Stimulated activated CD4-positive, alpha-beta T cell treated with anti-CD3 and anti-CD28 coated beads, Interleukin-1b, Interleukin-23, amount 100 ng/mL, for 48 hours (primary cell): ENCODE measurements around the gene PLPPR2.
"Not testable (repeated sequence)": the region's sequence is repeated elsewhere in the genome, so short reads cannot be mapped to it uniquely, and the experiment has no call there.

ENCODE experiments used
- DNase-seq: peaks from one replicate; pipeline ENCODE4 v3.0.0-alpha.2; 2020

Gene PLPPR2

DNA sequence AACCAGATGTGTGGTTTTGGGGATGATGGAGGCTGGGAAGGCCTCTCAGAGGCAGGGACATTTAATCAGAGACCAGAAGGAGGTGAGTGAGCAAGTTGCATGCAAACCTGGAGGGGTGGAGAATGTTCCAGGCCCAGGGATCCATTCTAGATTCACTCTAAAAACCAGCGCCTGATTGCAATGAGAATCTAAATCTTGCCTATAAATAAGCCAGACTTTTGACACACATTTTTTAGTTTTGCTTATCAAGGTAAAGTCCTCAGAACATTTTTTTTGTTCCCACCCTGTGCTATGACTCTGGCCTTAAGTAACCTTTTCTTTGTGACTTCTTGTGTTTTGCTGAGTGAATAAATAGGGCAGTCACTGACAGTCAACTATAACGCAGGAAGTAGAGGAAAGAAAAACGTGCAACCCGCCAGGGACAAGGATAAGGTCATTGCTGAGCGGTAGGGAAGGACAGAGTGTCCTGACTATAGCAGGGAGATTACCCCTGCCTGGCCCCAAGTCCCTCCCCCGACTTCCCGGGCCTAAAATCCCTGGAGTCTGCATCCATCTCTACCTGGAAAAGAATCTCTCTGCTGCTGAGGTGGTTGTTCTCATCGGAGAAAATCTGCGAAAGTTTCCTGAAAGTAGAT lies 49.5 kb downstream of the PLPPR2 start:
- DNase-seq = no peak

- peak; percentile 37 for DNase-seq
Measured at GRCh38 chr19:11405846-11406643, 50.8 kb downstream of the PLPPR2 start.

- DNase-seq = not testable (repeated sequence)
Measured at GRCh38 chr19:11406703-11407236, 51.5 kb downstream of the PLPPR2 start.

DNA sequence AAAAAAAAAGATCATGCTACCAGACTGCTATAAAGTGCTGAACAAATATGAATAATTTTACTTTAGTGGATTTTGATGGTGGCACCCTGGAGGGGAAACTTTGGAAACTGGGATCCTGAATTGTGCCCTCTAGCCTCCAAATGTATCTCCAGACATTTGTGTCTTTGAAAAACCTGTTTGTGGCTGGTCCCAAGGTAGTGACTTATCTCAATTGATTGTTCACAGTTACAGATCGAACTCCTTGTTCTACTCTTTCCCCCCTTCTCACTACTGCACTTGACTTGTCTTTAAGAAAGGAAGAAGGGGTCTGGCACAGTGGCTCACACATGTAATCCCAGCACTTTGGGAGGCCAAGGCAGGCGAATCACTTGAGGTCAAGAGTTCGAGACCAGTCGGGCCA lies 53.4 kb downstream of the PLPPR2 start:
- DNase-seq = no peak

DNA sequence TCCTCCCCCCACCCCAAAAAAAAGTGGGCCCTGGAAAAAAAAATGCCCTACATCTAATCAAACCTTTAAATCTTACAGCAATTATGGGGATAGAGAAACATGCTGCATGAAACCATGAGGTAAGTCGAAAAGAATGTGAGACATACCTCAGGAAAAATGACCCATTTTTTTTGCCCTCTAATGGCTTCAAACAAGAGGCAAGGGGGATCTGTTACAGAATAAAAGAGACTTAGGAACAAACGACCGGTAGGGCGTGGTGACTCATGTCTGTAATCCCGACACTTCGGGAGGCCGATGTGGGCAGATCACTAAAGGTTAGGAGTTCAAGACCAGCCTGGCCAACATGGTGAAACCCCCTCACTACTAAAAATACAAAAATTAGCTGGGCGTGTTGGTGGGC lies 55.5 kb downstream of the PLPPR2 start:
- no peak for DNase-seq

- no peak for DNase-seq
Measured at GRCh38 chr19:11414544-11414943, 59.3 kb downstream of the PLPPR2 start.
